Skeletal muscle satellite cell (primary cell): Measurements from ENCODE around the gene AGPAT1.
A peak's percentile ranks its signal among the peaks of the same experiment; 100 is the strongest.
"Not testable (repeated sequence)": the region's sequence is repeated elsewhere in the genome, so short reads cannot be mapped to it uniquely, and the experiment has no call there.

Source experiments
- H3K27me3 ChIP-seq: 2 replicates; pipeline ENCODE4 v1.7.0; 2013; ENCODE audit warnings: low read length; ENCODE audit not compliant: control insufficient read depth, insufficient read depth
- H3K36me3 ChIP-seq: 2 replicates; pipeline ENCODE4 v1.7.0; 2013; ENCODE audit warnings: mild to moderate bottlenecking, control low read depth, low read length; ENCODE audit not compliant: insufficient read depth
- H3K4me1 ChIP-seq: 2 replicates; pipeline ENCODE4 v1.7.0; 2013; ENCODE audit warnings: low read length; ENCODE audit not compliant: control insufficient read depth, insufficient read depth
- H3K4me2 ChIP-seq: 2 replicates; pipeline ENCODE4 v1.7.0; 2013; ENCODE audit warnings: mild to moderate bottlenecking, low read length
- H3K4me3 ChIP-seq: 2 replicates; pipeline ENCODE4 v1.7.0; 2013; ENCODE audit warnings: low read length
- H3K9ac ChIP-seq: 2 replicates; pipeline ENCODE4 v1.7.0; 2013; ENCODE audit warnings: mild to moderate bottlenecking, low read depth, low read length, moderate library complexity
- H3K9me3 ChIP-seq: replicated peaks from 2 replicates; pipeline ENCODE4 v1.7.0; 2013; ENCODE audit warnings: mild to moderate bottlenecking, control low read depth, low read length

The AGPAT1 gene

DNA sequence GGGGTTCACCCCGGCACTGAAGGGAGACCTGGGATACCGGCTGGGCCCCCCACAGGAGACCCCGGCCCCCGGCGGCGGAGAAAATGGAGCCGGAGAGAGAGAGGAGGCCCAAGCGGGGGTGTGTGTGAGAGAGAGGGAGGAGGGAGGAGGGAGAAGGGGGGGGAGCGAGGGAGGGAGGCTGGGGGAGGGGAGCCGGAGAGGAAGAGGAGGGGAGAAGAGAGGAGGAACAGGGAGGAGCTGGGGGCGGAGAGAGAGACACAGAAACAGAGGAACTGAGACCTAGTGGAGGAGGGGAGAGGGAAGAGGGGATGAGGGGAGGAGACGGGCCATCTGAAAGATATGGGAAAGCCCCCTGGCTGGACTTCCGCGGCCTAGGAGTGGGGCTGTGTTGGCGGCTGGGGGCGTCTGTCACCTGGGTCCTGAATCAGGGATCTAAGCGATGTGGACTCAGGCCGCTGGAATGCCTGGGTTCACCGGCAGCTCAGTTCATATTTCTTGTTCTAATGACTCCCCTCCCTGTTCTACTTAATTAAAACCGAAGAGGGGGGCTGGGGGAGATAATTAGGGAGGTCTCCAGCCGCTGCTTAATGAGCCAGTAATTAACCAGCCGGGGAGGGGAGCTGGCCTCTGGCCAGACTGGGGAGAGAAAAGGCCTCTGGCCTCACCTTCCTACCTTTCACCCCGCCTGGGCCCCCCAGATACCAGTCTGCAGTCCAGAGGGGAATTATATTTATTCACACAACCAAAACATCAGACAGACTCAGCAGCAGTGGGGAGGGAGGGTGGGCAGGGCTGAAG is 14.4 kb upstream of the AGPAT1 start, which contains the start of gene PBX2:
Gene PBX2, minus strand, starts transcription at position 149 of the 798 bp plus-strand sequence. CDS start 287 bp downstream, outside the sequence.
- Histone ChIP-seq H3K4me1 (peaks cover 45% of the 10 kb centered on the region), H3K4me2 (peak within 1 kb of the TSS; percentile 96)

GRCh38 chr6:32189742-32190053 is 13.8 kb upstream of the AGPAT1 start:
- H3K9me3 ChIP-seq, result no peaks in the 10 kb centered on the region
- peaks cover 40% of the 10 kb centered on the region for H3K4me1 ChIP-seq
- peaks cover 21% of the 10 kb centered on the region for H3K36me3 ChIP-seq
- no peaks in the 10 kb centered on the region for H3K27me3 ChIP-seq
- H3K4me2 ChIP-seq, result peak overlapping the region; percentile 96
- peak overlapping the region; percentile 68 for H3K4me3 ChIP-seq
- H3K9ac ChIP-seq, result peak overlapping the region; percentile 93

More for the DNA sequence above, 14.4 kb upstream of the AGPAT1 start, which contains the start of gene PBX2:
- Histone ChIP-seq H3K9ac (peak within 1 kb of the TSS; percentile 93), H3K27me3 (no peaks in the 10 kb centered on the region), H3K36me3 (peaks cover 21% of the 10 kb centered on the region), H3K9me3 (no peaks in the 10 kb centered on the region), H3K4me3 (peak within 1 kb of the TSS; percentile 68)

- Histone ChIP-seq H3K4me2 (peak overlapping the region; percentile 96), H3K4me3 (peak overlapping the region; percentile 68), H3K36me3 (peaks cover 23% of the 10 kb centered on the region), H3K9me3 (no peaks in the 10 kb centered on the region), H3K4me1 (peaks cover 37% of the 10 kb centered on the region), H3K9ac (peak overlapping the region; percentile 93), H3K27me3 (no peaks in the 10 kb centered on the region)
Measured at GRCh38 chr6:32189069-32189741, 13.3 kb upstream of the AGPAT1 start.

- peaks cover 37% of the 10 kb centered on the region for H3K4me1 ChIP-seq
- H3K9ac ChIP-seq, result peak overlapping the region; percentile 93
Measured at GRCh38 chr6:32188381-32189068, 12.6 kb upstream of the AGPAT1 start.

GRCh38 chr6:32187725-32188380 is 12.0 kb upstream of the AGPAT1 start:
- H3K9ac ChIP-seq, result peak overlapping the region; percentile 93
- H3K4me2 ChIP-seq, result peak overlapping the region; percentile 96
- peaks cover 35% of the 10 kb centered on the region for H3K4me1 ChIP-seq
- H3K36me3 ChIP-seq, result peaks cover 36% of the 10 kb centered on the region
- peak overlapping the region; percentile 68 for H3K4me3 ChIP-seq
- not testable (repeated sequence) for H3K9me3 ChIP-seq, H3K27me3 ChIP-seq

More at GRCh38 chr6:32188381-32189068, 12.6 kb upstream of the AGPAT1 start:
- H3K36me3 ChIP-seq, result peaks cover 29% of the 10 kb centered on the region
- H3K4me2 ChIP-seq, result peak overlapping the region; percentile 96
- no peaks in the 10 kb centered on the region for H3K9me3 ChIP-seq
- no peaks in the 10 kb centered on the region for H3K27me3 ChIP-seq
- H3K4me3 ChIP-seq, result peak overlapping the region; percentile 68

GRCh38 chr6:32187009-32187709 is 11.3 kb upstream of the AGPAT1 start:
- Histone ChIP-seq H3K9me3 (no peaks in the 10 kb centered on the region), H3K4me2 (peak overlapping the region; percentile 96), H3K4me1 (peaks cover 31% of the 10 kb centered on the region), H3K27me3 (no peaks in the 10 kb centered on the region), H3K4me3 (no peak overlapping the region), H3K9ac (no peak overlapping the region), H3K36me3 (peaks cover 41% of the 10 kb centered on the region)

DNA sequence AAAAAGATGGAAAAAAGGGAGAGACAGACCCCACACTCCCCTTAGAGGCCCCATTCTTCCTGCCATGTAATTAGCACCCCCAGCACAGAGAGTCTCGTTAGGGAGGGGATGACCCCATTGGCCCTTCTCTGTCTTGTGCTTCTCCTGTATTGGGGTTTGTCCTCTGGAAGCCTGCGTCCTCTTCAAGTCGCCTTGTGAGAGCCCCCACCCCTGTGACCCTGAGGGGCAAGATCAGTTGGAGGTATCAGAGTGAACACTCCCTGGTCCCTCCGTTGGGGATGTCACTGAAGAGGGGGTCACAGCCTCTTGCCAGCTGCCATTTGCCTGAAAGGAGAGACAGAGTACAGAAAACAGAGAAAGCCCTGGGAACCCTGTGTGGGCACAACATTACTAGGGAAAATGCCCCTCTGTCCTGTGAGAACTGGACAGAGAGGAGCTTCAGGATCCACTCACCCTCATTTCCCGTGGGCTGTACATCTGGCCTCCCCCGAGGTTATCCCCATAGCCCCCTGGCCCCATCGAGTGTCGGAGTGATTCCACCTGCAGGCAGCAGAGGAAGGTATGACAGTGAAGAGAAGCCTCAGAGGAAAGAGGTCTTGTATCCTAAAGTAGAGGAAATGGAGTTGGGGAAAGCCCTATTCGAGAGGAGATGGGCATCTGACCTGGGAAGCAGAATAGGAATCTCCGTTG is 10.4 kb upstream of the AGPAT1 start:
- H3K27me3 ChIP-seq, H3K4me3 ChIP-seq, H3K9me3 ChIP-seq, H3K9ac ChIP-seq: not testable (repeated sequence)
- peaks cover 31% of the 10 kb centered on the region for H3K4me1 ChIP-seq
- peak overlapping the region; percentile 39 for H3K4me2 ChIP-seq
- H3K36me3 ChIP-seq, result peaks cover 41% of the 10 kb centered on the region

GRCh38 chr6:32185681-32186131 is 9.8 kb upstream of the AGPAT1 start:
- peaks cover 27% of the 10 kb centered on the region for H3K4me1 ChIP-seq
- H3K9me3 ChIP-seq, H3K4me3 ChIP-seq, H3K27me3 ChIP-seq: not testable (repeated sequence)
- H3K36me3 ChIP-seq, result peaks cover 41% of the 10 kb centered on the region
- H3K9ac ChIP-seq, result peak overlapping the region; percentile 47
- H3K4me2 ChIP-seq, result peak overlapping the region; percentile 39

- Histone ChIP-seq H3K9me3 (no peaks in the 10 kb centered on the region), H3K4me1 (peaks cover 25% of the 10 kb centered on the region), H3K9ac (no peak within 1 kb of the TSS), H3K27me3 (no peaks in the 10 kb centered on the region), H3K36me3 (peaks cover 41% of the 10 kb centered on the region), H3K4me3 (no peak within 1 kb of the TSS), H3K4me2 (no peak within 1 kb of the TSS)
Measured at GRCh38 chr6:32184084-32184640, 8.3 kb upstream of the AGPAT1 start, which contains the start of gene AGER. Gene AGER (minus strand): TSS chr6:32184253. CDS start chr6:32184222, 31 bp downstream.

GRCh38 chr6:32183483-32184083 is 7.7 kb upstream of the AGPAT1 start:
- Histone ChIP-seq H3K36me3 (peaks cover 41% of the 10 kb centered on the region), H3K4me2 (no peak overlapping the region), H3K27me3 (no peaks in the 10 kb centered on the region), H3K4me3 (no peak overlapping the region), H3K9ac (no peak overlapping the region), H3K9me3 (no peaks in the 10 kb centered on the region), H3K4me1 (peaks cover 24% of the 10 kb centered on the region)
